WERI-Rb-1 (cell line): ENCODE data around the gene TKT.

Experiments used
- DNase-seq: peaks from one replicate; pipeline ENCODE4 v3.0.0-alpha.2; 2020
- H3K27ac ChIP-seq: fragments of 250-450 bp; sonication (Bioruptor Pico); 2 replicates; pipeline ENCODE4 v1.5.1; 2020; ENCODE audit warnings: mild to moderate bottlenecking, moderate library complexity
- H3K27me3 ChIP-seq: fragments of 250-450 bp; sonication (Bioruptor Pico); 2 replicates; pipeline ENCODE4 v1.5.1; 2021; ENCODE audit warnings: mild to moderate bottlenecking, low read depth, moderate library complexity; ENCODE audit not compliant: insufficient read depth, severe bottlenecking
- H3K36me3 ChIP-seq: fragments of 250-450 bp; sonication (Bioruptor Pico); 2 replicates; pipeline ENCODE4 v1.5.1; 2020; ENCODE audit warnings: mild to moderate bottlenecking, moderate library complexity
- H3K4me3 ChIP-seq: 2 replicates; pipeline ENCODE4 v1.5.1; 2011; ENCODE audit warnings: low read depth, mild to moderate bottlenecking, control low read depth, low read length
- H3K9me3 ChIP-seq: fragments of 250-450 bp; sonication (Bioruptor Pico); 2 replicates; pipeline ENCODE4 v1.5.1; 2021; ENCODE audit warnings: mild to moderate bottlenecking, moderate library complexity; ENCODE audit not compliant: severe bottlenecking
- TF ChIP-seq, protein P1 (sequence below): IDR thresholded peaks from 2 replicates; pipeline ENCODE4 v1.5.1; 2011; ENCODE audit warnings: low read depth, mild to moderate bottlenecking, control low read depth, inconsistent platforms, low read length

The TKT gene

DNA sequence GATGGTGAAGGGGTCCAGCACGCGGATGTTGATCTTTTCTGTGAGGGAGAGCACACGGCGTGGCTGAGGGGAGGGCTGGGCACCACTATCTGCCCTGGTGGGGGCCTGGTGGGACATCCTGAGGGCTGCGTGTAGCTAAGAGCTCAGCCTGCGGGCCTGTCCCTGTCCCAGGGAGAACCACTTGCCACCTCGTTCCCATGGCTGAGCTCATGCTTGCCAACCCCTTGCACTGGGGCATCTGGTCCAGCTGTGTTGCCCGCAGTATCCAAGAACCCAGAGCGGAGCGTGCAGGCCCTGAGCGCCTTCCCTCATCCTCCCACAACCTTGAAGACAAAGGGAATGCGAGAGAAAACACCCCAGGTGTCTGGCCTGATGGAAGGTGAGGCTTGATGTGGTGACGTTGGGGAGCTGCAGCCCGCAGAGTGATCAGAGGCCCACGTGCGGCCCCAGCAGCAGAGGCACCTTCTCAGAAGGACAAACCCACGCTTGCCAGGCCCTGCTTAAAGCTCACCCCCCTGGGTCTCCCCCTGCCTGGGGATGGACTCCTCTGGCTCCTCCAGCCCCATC is 28.9 kb downstream of the TKT start:
- Histone ChIP-seq H3K36me3 (peaks cover 89% of the 10 kb centered on the region), H3K9me3 (no peaks in the 10 kb centered on the region), H3K4me3 (no peak overlapping the region), H3K27ac (no peak overlapping the region), H3K27me3 (no peaks in the 10 kb centered on the region)
- TF ChIP-seq, protein P1, sequence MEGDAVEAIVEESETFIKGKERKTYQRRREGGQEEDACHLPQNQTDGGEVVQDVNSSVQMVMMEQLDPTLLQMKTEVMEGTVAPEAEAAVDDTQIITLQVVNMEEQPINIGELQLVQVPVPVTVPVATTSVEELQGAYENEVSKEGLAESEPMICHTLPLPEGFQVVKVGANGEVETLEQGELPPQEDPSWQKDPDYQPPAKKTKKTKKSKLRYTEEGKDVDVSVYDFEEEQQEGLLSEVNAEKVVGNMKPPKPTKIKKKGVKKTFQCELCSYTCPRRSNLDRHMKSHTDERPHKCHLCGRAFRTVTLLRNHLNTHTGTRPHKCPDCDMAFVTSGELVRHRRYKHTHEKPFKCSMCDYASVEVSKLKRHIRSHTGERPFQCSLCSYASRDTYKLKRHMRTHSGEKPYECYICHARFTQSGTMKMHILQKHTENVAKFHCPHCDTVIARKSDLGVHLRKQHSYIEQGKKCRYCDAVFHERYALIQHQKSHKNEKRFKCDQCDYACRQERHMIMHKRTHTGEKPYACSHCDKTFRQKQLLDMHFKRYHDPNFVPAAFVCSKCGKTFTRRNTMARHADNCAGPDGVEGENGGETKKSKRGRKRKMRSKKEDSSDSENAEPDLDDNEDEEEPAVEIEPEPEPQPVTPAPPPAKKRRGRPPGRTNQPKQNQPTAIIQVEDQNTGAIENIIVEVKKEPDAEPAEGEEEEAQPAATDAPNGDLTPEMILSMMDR: no peak
- DNase-seq: no peak

DNA sequence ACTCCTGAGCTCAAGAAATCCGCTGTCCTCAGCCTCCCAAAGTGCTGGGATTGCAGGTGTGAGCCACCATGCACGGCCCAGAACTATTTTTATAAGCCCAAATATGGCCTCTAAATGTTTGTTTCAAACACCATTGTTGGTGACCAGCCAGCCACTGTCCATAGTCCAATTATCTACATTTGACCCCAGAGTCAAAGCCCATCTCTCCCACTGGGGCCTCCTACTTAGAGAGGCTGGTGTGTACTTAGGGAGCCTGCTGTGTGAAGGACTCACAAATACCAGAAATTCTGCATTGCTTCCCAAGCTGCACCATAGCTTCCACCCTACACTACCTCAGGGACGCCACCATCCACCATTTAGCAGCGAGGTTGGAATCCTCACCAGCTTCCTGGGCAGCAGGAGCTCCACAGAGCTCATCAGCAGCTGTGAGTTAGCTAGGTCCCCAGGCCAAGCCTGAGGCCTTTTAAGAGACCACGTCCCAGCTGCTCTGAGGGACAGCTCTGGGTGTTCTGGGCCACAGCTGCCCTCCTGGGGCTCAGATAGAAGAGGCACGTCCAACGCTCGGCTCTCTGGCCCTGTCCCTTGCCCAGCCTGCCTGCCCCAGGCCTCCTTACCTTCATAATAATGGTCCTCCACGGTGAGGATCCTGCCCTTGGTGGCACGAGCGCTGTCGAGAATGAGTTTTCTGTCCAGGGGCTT is 29.5 kb downstream of the TKT start:
- Histone ChIP-seq H3K27me3 (no peaks in the 10 kb centered on the region), H3K9me3 (no peaks in the 10 kb centered on the region), H3K36me3 (peaks cover 83% of the 10 kb centered on the region), H3K4me3 (no peak overlapping the region), H3K27ac (no peak overlapping the region)
- no peak for DNase-seq
- TF ChIP-seq, protein P1: no peak

DNA sequence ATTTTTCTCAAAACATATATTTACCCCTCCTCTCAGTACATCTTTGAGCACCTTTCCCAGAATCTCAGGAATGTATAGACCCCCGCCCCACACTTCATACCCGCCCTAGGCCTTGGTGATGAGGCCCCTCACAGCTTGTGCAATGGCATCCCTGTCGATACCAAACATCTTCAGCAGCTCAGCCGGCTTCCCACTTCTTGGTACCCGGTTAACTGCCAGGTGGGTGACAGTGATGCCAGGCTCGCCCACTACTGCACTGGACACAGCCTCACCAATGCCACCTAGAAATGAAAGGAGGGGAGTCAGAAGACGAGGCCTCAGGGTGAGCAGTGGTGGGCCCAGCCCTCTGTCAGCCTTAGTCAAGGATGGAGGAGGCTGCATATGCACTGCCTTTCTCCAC is 30.2 kb downstream of the TKT start:
- Histone ChIP-seq H3K36me3 (peaks cover 77% of the 10 kb centered on the region), H3K27ac (no peak overlapping the region), H3K27me3 (no peaks in the 10 kb centered on the region), H3K4me3 (no peak overlapping the region), H3K9me3 (no peaks in the 10 kb centered on the region)
- TF ChIP-seq, protein P1: no peak
- DNase-seq: no peak

DNA sequence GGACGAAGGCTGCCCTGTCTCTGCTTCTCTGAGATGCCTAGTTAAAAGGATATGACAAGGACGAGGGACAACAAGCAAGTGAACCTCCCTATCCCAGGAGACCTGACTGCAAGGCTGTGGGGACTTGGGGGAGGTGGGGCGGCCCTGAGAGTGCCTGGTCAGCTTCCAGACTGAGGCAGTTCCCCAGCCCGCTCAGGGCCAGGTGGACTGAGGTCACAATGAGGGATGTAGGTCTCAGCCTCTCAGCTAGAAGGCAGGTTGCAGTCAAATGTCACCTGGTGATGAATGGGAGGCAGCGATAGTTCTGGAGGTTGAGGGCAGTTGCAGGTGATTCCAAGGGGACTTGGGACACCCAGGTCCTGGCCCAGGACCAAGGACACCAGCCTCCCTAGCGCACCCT is 30.6 kb downstream of the TKT start:
- Histone ChIP-seq H3K27ac (no peak overlapping the region), H3K4me3 (no peak overlapping the region), H3K9me3 (no peaks in the 10 kb centered on the region), H3K36me3 (peaks cover 72% of the 10 kb centered on the region), H3K27me3 (no peaks in the 10 kb centered on the region)
- TF ChIP-seq, protein P1: no peak
- no peak for DNase-seq

DNA sequence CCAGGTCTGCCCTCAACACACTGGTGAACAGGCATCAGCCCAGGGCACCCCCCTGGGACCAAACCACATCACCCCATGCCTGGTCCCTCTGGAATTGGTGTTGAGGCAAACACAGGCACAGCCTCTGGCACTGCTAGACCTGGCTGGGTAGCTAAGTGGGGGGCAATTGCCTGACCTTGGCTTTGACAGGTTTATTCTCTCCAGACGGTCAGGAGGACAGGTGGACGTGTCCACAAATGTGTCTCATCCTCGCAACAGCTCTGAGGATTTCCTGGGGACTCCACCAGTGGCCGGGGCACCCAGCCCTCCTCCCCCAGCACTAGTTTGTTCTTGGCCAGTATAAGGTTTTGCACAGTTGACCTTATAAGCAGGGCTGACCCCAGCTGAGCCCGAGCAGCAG is 31.3 kb downstream of the TKT start:
- TF ChIP-seq, protein P1: no peak
- H3K27me3 ChIP-seq: no peaks in the 10 kb centered on the region
- no peak overlapping the region for H3K4me3 ChIP-seq
- H3K27ac ChIP-seq: no peak overlapping the region
- DNase-seq: no peak
- H3K36me3 ChIP-seq: peaks cover 66% of the 10 kb centered on the region
- no peaks in the 10 kb centered on the region for H3K9me3 ChIP-seq

DNA sequence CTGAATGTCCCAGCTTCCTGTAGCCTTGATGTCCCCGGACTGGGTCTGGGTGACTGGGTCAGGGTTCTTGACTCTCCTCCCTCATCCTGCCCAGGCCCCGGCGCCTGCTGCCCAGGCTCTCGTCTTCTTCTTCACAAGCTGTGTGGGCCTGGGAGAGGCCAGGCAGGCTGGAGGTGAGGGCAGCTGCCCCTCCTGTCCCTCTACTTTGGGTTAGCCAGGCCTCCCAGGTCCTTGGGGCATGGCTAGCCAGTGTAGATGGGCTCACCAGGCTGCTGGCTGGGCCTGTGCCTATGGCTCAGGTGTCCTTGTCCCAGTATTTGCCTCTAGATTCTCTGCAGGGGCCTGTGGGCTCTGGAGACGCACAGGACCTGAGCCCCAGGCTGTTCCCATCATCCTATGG is 31.8 kb downstream of the TKT start:
- DNase-seq: no peak
- H3K36me3 ChIP-seq: peaks cover 60% of the 10 kb centered on the region
- no peak overlapping the region for H3K4me3 ChIP-seq
- H3K27me3 ChIP-seq: no peaks in the 10 kb centered on the region
- H3K27ac ChIP-seq: no peak overlapping the region
- no peaks in the 10 kb centered on the region for H3K9me3 ChIP-seq
- TF ChIP-seq, protein P1: no peak
